ENCODE measurements around the gene PAN3.

The PAN3 gene

DNA sequence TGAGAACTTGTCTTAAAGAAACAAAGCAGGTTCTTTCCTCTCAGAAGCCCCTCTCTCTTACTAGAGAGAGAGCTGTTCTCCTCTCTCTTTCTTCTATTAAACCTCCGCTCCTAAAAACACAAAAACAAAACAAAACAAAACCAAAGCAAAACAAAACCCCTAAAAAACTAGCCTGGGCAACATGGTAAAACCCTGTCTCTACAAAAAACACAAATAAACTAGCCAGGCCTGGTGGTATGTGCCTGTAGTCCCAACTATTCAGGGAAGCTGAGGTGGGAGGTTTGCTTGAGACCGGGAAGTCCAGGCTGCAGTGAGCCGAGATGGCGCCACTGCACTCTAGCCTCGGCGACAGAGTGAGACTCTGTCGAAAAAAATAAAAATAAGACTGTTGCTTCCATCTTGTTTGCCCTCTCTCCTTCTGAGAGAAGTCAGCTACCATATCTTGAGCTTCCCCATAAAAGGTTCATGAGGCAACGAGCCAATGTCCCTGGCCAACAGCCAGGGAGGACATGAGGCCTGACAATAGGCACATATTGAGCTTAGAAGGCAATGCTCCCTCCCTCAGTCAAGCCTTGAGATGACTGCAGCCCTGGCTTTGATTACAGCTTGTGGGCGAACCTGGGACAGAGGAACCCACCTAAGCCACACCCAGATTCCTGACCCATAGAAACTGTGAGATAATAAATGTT is 20.5 kb upstream of the PAN3 start:
- TF ChIP-seq, protein P1, sequence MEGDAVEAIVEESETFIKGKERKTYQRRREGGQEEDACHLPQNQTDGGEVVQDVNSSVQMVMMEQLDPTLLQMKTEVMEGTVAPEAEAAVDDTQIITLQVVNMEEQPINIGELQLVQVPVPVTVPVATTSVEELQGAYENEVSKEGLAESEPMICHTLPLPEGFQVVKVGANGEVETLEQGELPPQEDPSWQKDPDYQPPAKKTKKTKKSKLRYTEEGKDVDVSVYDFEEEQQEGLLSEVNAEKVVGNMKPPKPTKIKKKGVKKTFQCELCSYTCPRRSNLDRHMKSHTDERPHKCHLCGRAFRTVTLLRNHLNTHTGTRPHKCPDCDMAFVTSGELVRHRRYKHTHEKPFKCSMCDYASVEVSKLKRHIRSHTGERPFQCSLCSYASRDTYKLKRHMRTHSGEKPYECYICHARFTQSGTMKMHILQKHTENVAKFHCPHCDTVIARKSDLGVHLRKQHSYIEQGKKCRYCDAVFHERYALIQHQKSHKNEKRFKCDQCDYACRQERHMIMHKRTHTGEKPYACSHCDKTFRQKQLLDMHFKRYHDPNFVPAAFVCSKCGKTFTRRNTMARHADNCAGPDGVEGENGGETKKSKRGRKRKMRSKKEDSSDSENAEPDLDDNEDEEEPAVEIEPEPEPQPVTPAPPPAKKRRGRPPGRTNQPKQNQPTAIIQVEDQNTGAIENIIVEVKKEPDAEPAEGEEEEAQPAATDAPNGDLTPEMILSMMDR (IDR thresholded peaks at IDR 0.05; ENCODE audit: low read depth, low read length), result no peak
- TF ChIP-seq, protein P2, sequence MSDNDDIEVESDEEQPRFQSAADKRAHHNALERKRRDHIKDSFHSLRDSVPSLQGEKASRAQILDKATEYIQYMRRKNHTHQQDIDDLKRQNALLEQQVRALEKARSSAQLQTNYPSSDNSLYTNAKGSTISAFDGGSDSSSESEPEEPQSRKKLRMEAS (IDR thresholded peaks at IDR 0.05; ENCODE audit: low read depth, low read length), result no peak
- TF ChIP-seq POLR2A (IDR thresholded peaks at IDR 0.05; ENCODE audit: extremely low read depth, insufficient read length) (no peak), MYC (IDR thresholded peaks at IDR 0.05; ENCODE audit: low read depth, low read length) (no peak)
- DNase-seq (ENCODE audit: low read depth), result peak; percentile 16
- no peak overlapping the region for H3K4me3 ChIP-seq (ENCODE audit: low read depth, low read length)

DNA sequence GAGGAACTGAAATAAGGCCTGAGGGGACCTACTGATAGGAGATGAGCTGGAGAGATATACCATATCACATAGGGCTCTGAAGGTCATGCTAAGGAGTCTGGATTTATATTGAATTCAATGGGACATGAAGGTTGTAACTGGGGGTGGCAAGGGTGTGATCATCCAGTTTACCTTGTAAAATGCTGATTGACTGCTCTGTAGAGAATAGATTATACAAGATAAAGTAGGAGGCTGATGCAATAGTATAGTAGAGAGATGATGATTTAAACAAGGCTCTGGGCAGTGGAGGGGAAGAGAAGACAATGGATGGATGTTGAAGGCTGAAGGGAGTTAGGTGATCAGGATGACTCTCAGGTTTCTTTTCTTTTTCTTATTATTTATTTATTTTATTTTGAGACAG is 18.0 kb upstream of the PAN3 start:
- TF ChIP-seq MYC (IDR thresholded peaks at IDR 0.05; ENCODE audit: low read depth, low read length) (no peak), POLR2A (IDR thresholded peaks at IDR 0.05; ENCODE audit: extremely low read depth, insufficient read length) (no peak)
- TF ChIP-seq, protein P2 (IDR thresholded peaks at IDR 0.05; ENCODE audit: low read depth, low read length), result no peak
- TF ChIP-seq, protein P1 (IDR thresholded peaks at IDR 0.05; ENCODE audit: low read depth, low read length), result no peak
- H3K4me3 ChIP-seq (ENCODE audit: low read depth, low read length), result no peak overlapping the region

DNA sequence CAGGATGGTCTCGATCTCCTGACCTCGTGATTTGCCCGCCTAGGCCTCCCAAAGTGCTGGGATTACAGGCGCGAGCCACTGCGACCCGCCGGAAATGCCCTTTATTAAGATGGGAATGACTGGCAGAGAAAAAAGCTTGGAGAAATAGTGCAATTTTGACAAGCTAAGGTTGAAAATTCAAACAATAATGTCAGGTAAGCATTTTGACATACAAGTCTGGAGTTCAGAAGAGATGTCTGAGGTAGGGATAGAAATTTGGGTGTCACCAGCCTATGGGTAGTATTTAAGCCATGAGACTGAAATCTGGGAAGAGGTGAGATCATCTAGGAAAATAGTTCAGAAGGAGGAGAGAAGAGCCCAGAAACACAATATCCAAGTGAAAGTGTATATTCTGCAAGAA is 17.1 kb upstream of the PAN3 start:
- no peak for DNase-seq (ENCODE audit: low read depth)
- no peak overlapping the region for H3K4me3 ChIP-seq (ENCODE audit: low read depth, low read length)
- TF ChIP-seq MYC (IDR thresholded peaks at IDR 0.05; ENCODE audit: low read depth, low read length) (no peak), POLR2A (IDR thresholded peaks at IDR 0.05; ENCODE audit: extremely low read depth, insufficient read length) (no peak)
- TF ChIP-seq, protein P1 (IDR thresholded peaks at IDR 0.05; ENCODE audit: low read depth, low read length), result no peak

More for the DNA sequence above, 18.0 kb upstream of the PAN3 start:
- no peak for DNase-seq (ENCODE audit: low read depth)

DNA sequence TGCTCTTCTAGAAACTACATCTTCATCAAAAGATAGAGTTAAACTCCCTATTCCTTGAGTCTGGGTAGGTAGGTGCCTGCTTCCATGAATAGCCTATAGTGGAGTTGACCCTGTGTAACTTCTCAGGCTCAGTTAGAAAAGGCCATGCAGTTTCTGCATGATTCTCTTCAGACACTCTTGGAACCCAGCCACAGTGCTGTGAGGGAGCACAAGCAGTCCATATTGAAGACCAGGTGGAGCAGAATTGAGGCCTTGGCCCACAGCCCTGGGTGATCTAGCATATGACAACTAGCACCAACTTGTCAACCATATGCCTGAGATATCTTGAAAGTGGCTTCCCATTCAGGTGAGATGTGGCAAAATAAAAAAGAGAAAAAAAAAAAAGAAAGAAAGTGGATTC is 10.3 kb upstream of the PAN3 start:
- H3K4me3 ChIP-seq (ENCODE audit: low read depth, low read length), result no peak overlapping the region
- DNase-seq (ENCODE audit: low read depth), result no peak
- TF ChIP-seq, protein P1 (IDR thresholded peaks at IDR 0.05; ENCODE audit: low read depth, low read length), result no peak
- TF ChIP-seq, protein P2 (IDR thresholded peaks at IDR 0.05; ENCODE audit: low read depth, low read length), result no peak
- no peak for TF ChIP-seq MYC (IDR thresholded peaks at IDR 0.05; ENCODE audit: low read depth, low read length)
- TF ChIP-seq POLR2A (IDR thresholded peaks at IDR 0.05; ENCODE audit: extremely low read depth, insufficient read length), result no peak

DNA sequence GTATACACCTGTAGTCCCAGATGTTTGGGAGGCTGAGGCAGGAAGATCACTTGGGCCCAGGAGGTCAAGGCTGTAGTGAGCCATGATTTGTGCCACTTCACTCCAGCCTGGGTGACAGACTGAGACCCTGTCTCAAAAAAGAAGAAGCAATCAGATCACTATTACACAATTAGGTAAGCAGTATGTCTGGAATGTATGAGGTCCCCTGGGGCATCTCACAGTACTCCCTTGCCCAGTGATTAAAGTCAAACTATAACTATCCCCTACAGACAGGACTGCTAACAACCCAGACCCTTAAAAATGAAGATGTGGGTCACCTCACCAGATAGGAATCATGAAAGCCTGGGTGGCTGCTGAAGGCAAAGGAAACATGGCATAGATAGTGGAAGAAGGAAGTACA is 9.4 kb upstream of the PAN3 start:
- H3K4me3 ChIP-seq (ENCODE audit: low read depth, low read length), result no peak overlapping the region
- peak; percentile 70 for DNase-seq (ENCODE audit: low read depth)
- TF ChIP-seq MYC (IDR thresholded peaks at IDR 0.05; ENCODE audit: low read depth, low read length) (no peak), POLR2A (IDR thresholded peaks at IDR 0.05; ENCODE audit: extremely low read depth, insufficient read length) (no peak)
- TF ChIP-seq, protein P1 (IDR thresholded peaks at IDR 0.05; ENCODE audit: low read depth, low read length), result no peak
- TF ChIP-seq, protein P2 (IDR thresholded peaks at IDR 0.05; ENCODE audit: low read depth, low read length), result no peak
